Activated B cell treated with CpG ODN at 0.5 μM for 24 hours (primary cell): ENCODE data around the gene TSPAN13. TPM values are rescaled to one million over a fixed set of nuclear protein-coding genes. Genes with fewer than 3 reads are reported as not detected.

ENCODE experiments used
- ATAC-seq: fragments of 200-7000 bp; cut with Tn5 transposase; one replicate; pipeline ENCODE4 v1.10.0; 2021; ENCODE audit warnings: low read depth, mild to moderate bottlenecking, moderate library complexity
- CTCF ChIA-PET: fragments of 350-600 bp; sonication (Branson Sonifier 250); formaldehyde crosslinking; loops from one replicate; lab custom pipeline; 2021; ENCODE audit warnings: antibody characterized with exemption; lab: Charles Lee
- POLR2A ChIA-PET: fragments of 350-600 bp; sonication (Branson Sonifier 250); formaldehyde crosslinking; loops from one replicate; lab custom pipeline; 2021; ENCODE audit warnings: antibody characterized with exemption; lab: Charles Lee
- DNase-seq: peaks from one replicate; pipeline ENCODE4 v3.0.0; 2022
- H3K27ac Mint-ChIP-seq: one replicate; pipeline ENCODE4 v1.8.0; 2020; ENCODE audit warnings: mixed read lengths
- H3K27me3 Mint-ChIP-seq: one replicate; pipeline ENCODE4 v1.8.0; 2021; ENCODE audit warnings: mixed read lengths
- H3K36me3 Mint-ChIP-seq: one replicate; pipeline ENCODE4 v1.8.0; 2021; ENCODE audit warnings: low read depth, mixed read lengths
- H3K4me1 Mint-ChIP-seq: one replicate; pipeline ENCODE4 v1.8.0; 2021; ENCODE audit warnings: mixed read lengths
- H3K4me3 Mint-ChIP-seq: one replicate; pipeline ENCODE4 v1.8.0; 2020; ENCODE audit warnings: mild to moderate bottlenecking, mixed read lengths
- H3K9me3 Mint-ChIP-seq: one replicate; pipeline ENCODE4 v1.8.0; 2020; ENCODE audit warnings: mixed read lengths
- CTCF ChIP-seq: fragments of 200-600 bp; IDR thresholded peaks from one replicate; pipeline ENCODE4 v1.8.0; 2022; ENCODE audit warnings: antibody characterized with exemption, mild to moderate bottlenecking
- intact Hi-C: fragments of 100-400 bp; cut with micrococcal nuclease; formaldehyde crosslinking; loops from one replicate; pipeline ENCODE4 v1.15.1; 2024
- total RNA-seq: library from RNA; stranded (reverse); gene quantifications from 2 replicates; pipeline ENCODE4 v1.2.3, GENCODE V29; 2022

Gene TSPAN13
- total RNA-seq, 1 donor from 2014 or later, result 15.1 TPM

GRCh38 chr7:16785846-16786245, 32.3 kb downstream of the TSPAN13 start:
- TF ChIP-seq CTCF, result no peak
- Mint-ChIP-seq H3K27ac (no peak overlapping the region), H3K27me3 (no peaks in the 10 kb centered on the region), H3K36me3 (peaks cover 55% of the 10 kb centered on the region), H3K4me3 (no peak overlapping the region), H3K4me1 (peaks cover 5% of the 10 kb centered on the region), H3K9me3 (no peaks in the 10 kb centered on the region)
- CTCF ChIA-PET, result no interaction called here
- intact Hi-C loops, result no loop called here
- no peak for DNase-seq
- no peak for ATAC-seq
- POLR2A ChIA-PET, result no interaction called here

GRCh38 chr7:16786257-16786656, 32.7 kb downstream of the TSPAN13 start:
- no peaks in the 10 kb centered on the region for H3K27me3 Mint-ChIP-seq
- H3K9me3 Mint-ChIP-seq, result no peaks in the 10 kb centered on the region

GRCh38 chr7:16787127-16787526, 33.6 kb downstream of the TSPAN13 start:
- ChIA-PET POLR2A (no interaction called here), CTCF (interaction anchor here (0.8 kb wide), 1 partner anchor 13 kb away, joined by 3 read pairs; no protein-coding TSS in a partner anchor)
- ATAC-seq (no peak), DNase-seq (no peak)
- no peak for TF ChIP-seq CTCF
- Mint-ChIP-seq H3K4me1 (peaks cover 5% of the 10 kb centered on the region), H3K9me3 (no peaks in the 10 kb centered on the region), H3K27ac (no peak overlapping the region), H3K36me3 (peaks cover 44% of the 10 kb centered on the region), H3K27me3 (no peaks in the 10 kb centered on the region), H3K4me3 (no peak overlapping the region)
- intact Hi-C loops, result no loop called here

More at GRCh38 chr7:16786257-16786656, 32.7 kb downstream of the TSPAN13 start:
- intact Hi-C loops, result no loop called here
- peaks cover 52% of the 10 kb centered on the region for H3K36me3 Mint-ChIP-seq
- TF ChIP-seq CTCF, result no peak
- peaks cover 5% of the 10 kb centered on the region for H3K4me1 Mint-ChIP-seq
- no peak for ATAC-seq
- H3K4me3 Mint-ChIP-seq, result no peak overlapping the region
- CTCF ChIA-PET, result no interaction called here
- no peak overlapping the region for H3K27ac Mint-ChIP-seq
- POLR2A ChIA-PET, result no interaction called here
- no peak for DNase-seq

- no peak for DNase-seq
- intact Hi-C loops, result no loop called here
- Mint-ChIP-seq H3K9me3 (no peaks in the 10 kb centered on the region), H3K4me3 (no peak overlapping the region), H3K27me3 (no peaks in the 10 kb centered on the region), H3K27ac (no peak overlapping the region), H3K36me3 (peaks cover 13% of the 10 kb centered on the region), H3K4me1 (peaks cover 2% of the 10 kb centered on the region)
- ChIA-PET CTCF (no interaction called here), POLR2A (no interaction called here)
- no peak for TF ChIP-seq CTCF
- no peak for ATAC-seq
These were observed 37.5 kb downstream of the TSPAN13 start for GRCh38 chr7:16791071-16791470.

GRCh38 chr7:16791905-16792698, 38.5 kb downstream of the TSPAN13 start:
- CTCF ChIA-PET, result interaction anchor here (1.1 kb wide), 1 partner anchor 9 kb away, joined by 4 read pairs; no protein-coding TSS in a partner anchor
- Mint-ChIP-seq H3K27ac (no peak overlapping the region), H3K9me3 (no peaks in the 10 kb centered on the region), H3K4me1 (peaks cover 2% of the 10 kb centered on the region), H3K36me3 (peaks cover 10% of the 10 kb centered on the region), H3K27me3 (no peaks in the 10 kb centered on the region), H3K4me3 (no peak overlapping the region)
- TF ChIP-seq CTCF, result no peak
- POLR2A ChIA-PET, result no interaction called here
- intact Hi-C loops, result no loop called here
- no peak for DNase-seq
- ATAC-seq, result no peak
